ENCODE measurements around the gene REC114.

- TF ChIP-seq FOXM1 (IDR thresholded peaks at IDR 0.05; ENCODE audit: borderline replicate concordance) (no peak), FOXA1 (IDR thresholded peaks at IDR 0.05) (no peak), ZNF384 (IDR thresholded peaks at IDR 0.05) (no peak), SUZ12 (IDR thresholded peaks at IDR 0.05) (no peak), ARNT (IDR thresholded peaks at IDR 0.05) (no peak)
These were observed 82.0 kb downstream of the REC114 start for GRCh38 chr15:73524919-73525318.

Data from HEK293T (cell line).